NOMO-1 (cell line): ENCODE data around the gene SELPLG.
"Not testable (repeated sequence)": the region's sequence is repeated elsewhere in the genome, so short reads cannot be mapped to it uniquely, and the experiment has no call there.

Source experiments
- DNase-seq, 2 experiments: peaks; one replicate each; lab custom pipeline; 2025; ENCODE audit not compliant: unreplicated experiment in 2 of 2; lab: John Stamatoyannopoulos, UW

SELPLG gene

DNA sequence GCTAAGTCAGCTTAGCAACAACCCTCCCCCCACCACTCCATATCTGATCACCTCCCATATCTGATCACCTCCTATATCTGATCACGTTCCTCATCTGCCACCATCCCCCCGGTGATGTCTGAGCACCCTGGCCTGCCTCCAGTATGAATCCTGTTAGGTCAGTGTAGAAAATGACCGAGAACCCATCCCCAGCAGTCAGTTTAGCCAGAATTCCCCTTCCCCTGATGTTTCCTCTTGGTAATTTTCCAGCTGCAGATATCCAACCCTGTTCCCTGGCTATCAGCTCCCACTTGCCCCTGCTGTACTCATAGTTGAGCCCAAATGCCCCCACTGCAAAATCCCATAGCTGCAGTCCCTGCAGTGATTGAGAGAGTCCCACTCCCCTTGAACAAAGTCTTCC lies 12.5 kb downstream of the SELPLG start:
- no peak for DNase-seq

DNA sequence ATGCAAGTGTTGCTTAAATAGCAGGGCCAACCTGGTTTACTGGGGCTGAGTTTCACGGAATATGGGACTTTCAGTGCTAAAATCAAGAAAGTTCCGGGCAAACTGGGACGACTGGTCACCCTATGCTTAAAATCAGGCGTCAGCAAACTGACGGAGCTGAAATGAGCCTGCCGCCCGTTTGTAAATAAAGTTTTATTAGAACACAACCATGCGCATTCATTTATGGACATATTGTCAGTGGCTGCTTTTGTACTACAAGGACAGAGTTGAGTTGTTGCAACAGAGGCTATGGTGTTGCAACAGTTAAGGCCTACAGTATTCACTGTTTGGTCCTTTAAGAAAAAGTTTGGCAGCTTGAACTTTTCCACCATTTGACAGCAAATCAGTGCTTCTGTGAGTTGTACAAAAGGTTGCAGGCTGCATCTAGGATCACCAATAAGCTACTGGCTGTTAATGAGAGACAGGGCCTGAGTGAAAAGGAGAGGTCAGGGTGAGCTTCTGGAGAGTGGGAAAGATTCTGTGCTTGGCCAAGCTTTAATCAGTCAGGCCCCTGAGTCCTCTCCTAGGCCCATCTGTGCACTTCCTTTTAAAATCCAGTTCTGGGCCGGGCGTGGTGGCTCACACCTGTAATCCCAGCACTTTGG lies 13.3 kb downstream of the SELPLG start:
- peak; percentile 35 to 39 for DNase-seq

DNA sequence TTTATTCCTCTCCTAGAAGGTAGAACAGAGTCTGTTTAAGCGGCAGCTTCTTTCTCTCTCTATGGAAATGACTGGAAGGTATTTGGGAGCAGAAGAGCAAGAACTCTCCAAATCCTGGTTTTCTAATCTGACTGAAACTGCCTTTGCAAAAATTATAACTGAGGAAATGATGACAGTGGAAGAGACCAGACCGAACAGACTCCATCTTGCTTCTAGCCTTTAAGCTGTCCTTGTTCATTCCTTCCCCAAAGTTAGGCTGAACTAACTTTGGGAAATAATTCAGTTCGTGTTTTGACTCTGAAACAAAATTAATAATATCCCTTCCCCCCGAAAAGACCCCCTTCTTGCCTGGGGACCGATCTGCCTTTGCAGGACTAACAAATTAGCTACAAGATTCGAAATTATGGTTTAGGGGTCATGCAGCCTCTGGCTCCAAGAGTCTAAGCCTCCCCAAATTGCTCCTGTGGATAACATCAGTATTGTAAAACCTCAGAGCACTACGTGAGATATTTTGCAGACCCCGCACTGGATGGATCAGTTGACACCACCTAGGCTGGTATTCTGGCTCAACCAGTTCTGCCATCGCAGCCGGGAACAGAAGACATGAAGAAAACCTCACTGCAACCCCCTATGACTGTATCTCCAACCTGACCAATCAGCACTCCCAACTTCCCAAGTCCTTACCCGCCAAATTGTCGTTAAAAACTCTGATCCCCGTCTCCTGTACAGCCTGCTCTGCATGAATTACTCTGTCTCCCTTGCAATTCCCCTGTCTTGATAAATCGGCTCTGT lies 14.1 kb downstream of the SELPLG start:
- no peak for DNase-seq

DNA sequence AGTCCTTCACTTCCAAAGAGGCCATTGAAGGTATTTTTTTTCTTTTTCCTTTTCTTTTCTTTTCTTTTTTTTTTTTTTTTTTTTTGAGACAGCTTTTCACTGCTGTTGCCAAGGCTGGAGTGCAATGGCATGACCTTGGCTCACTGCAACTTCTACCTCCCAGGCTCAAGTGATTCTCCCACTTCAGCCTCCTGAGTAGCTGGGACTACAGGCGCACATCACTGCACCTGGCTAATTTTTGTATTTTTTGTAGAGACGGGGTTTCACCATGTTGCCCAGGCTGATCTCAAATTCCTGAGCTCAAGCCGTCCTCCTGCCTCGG lies 14.8 kb downstream of the SELPLG start:
- DNase-seq, result not testable (repeated sequence)

DNA sequence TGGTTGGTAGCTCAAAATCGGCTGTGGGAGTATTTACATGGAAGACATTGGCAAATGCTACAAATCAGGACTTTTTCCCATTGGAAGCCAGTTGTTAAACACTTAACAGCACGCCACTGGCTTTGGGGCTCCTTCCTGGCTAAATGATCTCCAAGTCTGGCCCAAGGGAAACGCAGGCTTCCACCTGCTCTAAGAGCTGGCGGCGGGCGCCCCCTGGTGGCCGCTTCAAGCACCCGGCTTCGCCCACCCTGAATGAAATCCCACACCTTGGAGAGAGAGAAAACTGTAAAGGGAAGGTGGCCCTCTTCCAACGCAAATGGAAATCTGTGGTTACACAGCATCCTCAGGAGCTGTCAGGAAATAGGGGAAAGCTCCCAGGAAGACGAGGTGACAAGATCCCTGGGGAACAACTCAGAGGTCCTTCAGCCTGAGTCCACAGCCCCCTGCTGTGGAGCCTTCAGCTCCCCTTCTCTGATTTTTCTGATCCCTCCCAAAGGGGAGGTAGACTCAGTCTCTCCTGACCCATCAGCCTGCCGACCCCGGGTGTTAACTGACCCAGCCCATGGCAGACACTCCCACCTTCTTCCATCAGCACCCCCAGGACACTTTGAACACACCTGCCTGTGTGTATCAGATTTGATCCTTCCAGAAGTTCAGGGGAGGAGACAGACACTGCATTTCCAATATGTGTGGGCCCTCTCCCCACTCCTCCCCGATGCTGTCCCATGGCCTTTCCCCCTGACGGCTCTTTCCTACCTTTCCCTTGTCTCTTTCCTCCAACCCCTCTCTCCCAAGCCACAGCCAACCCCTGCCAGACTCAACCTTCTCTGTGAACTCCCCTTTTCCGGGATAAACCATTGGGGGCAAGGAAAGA lies 15.4 kb downstream of the SELPLG start:
- DNase-seq, result peak; percentile 56

DNA sequence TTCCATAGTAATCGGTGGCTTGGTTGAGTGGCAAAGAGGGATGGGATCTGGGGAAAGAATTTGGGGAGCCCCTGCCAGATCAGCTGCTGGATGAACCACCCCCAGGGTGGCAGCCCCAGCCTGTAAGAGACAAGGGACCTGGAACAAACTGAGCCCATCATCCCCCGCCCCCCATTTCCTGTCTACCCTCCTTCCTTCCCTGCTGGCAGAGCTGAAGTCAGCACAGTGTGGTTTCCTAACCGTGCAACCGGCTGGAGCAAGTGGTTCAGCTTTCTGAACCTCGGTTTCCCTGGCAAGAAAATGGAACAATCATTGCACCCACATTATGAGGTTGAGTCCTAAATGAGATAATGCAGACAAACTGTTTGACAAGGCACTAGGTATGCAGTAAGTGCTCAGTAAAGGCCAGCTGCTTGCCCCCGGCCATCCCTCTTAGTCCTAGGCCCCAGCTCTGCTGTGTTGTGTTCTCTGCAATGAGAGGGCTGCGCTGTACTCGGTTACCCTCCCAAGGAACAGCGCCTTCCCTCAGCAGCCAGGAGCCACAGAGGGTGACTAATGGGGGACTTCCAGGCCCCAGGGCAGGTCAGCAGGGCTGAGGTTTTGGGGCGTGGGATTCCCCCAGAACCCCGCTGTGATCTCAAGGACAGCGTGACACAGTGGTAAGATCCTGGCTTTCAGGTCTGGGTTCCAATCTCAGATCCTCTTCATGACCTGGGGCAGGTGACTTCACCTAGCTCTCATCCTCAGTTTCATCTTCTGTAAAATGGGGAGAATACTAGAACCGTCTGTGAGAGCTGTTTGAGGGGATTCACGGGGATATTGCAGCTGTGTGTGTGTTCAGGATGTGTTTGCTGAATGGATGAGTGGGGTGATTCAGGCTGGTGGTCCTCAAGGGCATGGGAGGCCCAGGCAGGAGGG lies 16.5 kb downstream of the SELPLG start:
- DNase-seq, result no peak

DNA sequence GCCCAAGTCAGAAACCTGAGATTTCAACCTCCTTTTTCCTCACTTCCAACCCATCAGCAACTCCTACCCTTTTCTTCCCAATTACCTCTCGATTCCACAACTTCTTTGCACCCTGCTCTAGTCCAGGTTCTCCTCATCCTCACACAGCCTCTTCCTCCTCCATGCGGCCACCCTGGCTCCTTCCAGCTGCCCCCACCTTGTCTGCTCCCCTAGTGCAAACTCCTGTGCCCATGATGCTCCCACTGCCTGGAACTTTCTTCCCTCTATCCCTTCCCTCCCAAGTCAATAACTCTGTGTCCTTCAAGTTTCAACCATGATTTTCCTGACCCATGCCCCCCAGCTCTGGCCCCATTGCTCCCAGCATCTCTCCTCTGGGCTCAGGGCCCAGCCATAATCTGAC lies 17.3 kb downstream of the SELPLG start:
- no peak for DNase-seq

DNA sequence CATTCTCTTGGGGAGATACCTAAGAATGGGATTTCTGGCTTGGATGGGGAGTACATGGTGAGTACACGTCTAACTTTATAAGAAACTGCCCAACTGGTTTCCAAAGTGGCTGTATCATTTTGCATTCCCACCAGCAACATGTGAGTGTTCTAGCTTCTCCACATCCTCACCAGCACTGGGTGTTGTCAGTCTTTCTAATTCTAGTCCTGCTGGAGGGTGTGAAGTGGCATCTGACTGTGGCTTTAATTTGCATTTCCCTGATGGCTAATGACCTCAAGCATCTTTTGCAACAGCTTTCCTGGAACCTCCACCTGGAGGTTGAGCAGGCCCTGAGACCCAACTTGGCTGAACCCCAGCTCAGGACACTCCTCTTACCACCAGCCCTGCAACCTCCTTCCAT lies 17.8 kb downstream of the SELPLG start:
- no peak for DNase-seq

DNA sequence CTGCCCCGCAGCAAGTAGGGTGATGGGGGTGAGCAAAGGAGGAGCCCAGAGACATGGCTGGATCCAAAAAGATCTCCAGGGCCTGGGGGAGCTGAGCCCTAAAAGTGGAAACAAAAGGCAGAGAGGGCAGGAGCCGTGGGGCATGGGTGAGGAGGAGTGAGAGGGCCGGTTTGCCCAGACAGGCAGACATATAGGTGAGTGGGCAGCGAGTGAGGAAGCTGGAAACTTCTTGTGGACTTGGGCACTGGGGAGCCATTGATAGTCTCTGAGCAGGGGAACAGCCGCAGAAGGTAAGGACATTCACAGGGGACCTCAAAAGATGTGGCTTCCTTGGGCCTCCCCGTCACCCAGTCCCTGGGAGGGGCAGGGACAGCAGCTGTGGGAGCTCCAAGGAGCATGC lies 19.1 kb downstream of the SELPLG start:
- DNase-seq, result no peak

DNA sequence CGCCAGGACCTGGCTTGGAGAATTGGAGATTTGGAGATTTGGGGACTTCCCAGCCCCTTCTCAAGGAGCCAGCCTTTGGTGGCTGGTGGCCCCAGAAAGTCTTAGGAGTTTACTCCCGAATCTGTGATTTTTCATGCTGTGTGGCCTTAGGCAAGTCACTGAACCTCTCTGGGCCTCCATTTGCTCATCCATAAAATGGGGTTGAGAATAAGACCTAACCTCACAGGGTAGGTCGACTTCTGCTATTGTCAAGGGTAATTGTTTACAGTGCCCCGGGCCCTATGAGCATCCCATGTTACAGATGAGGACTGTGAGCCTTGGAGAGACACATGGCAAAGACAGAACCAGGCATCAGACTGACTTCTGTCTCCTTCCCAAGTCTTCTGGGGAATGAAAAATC lies 19.7 kb downstream of the SELPLG start:
- no peak for DNase-seq

DNA sequence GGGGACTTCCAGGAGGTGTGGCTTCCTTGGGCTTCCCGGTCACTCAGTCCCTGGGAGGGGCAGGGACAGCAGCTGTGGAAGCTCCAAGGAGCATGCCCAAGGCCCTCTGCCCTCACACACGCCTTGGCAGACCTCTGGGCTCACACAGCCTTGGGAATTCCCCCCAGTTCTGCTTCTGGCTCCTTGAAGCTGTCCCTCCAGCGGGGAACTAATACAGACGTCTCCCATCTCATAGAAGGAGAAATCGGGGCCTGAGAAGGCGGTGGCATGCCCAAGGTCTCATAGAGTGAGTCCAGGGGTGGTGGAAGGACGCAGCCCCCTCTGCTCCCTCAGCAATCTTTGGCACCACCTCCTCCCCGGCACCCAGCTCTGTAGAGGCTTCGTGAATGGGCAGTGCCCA lies 20.1 kb downstream of the SELPLG start:
- DNase-seq, result no peak

DNA sequence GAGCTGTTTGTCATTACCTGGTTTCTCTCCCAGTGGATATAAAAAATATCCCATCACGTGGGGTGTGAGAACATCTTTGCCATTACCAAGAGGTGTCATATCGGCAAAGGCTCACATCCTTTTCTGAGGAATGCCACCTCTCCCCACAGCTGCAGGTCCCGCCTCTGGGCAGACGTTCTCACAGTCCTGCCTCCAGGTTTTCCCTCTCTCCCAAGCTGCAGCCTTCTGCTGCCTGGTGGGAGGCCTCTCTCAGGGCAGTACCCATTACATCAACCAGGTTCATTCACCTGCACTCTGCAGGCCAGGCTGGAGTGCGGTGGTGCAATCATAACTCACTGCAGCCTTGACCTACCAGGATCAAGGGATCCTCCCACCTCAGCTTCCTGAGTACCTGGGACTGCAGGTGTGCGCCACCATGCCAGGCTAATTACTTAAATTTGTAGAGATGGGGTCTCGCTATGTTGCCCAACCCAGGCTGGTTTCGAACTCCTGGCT lies 20.9 kb downstream of the SELPLG start:
- DNase-seq, result no peak

DNA sequence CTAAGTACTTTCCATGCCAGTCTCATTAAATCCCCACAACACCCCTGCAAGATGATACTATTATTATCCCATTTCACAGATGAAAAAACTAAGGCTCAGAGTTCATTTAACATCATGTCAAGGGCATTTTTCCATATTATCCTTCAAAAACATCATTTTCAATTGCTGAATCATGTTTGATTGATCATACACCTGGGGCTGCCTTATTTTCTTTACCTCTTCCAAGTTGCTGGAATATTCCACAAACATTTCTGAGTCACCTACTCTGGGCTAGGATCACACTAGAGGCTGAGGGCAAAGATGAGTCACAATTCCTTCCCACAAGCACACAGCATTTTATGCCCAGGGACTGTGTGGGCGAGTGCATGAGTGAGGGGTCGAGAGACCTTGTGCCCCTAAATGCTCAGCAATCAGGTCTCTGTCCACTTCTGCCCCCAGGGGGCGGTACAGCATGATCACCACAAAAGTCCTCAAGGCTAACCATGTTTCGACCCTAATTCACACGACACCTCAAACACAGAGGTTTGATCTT lies 21.7 kb downstream of the SELPLG start:
- DNase-seq, result peak in 1 of 2 experiments; percentile 24

DNA sequence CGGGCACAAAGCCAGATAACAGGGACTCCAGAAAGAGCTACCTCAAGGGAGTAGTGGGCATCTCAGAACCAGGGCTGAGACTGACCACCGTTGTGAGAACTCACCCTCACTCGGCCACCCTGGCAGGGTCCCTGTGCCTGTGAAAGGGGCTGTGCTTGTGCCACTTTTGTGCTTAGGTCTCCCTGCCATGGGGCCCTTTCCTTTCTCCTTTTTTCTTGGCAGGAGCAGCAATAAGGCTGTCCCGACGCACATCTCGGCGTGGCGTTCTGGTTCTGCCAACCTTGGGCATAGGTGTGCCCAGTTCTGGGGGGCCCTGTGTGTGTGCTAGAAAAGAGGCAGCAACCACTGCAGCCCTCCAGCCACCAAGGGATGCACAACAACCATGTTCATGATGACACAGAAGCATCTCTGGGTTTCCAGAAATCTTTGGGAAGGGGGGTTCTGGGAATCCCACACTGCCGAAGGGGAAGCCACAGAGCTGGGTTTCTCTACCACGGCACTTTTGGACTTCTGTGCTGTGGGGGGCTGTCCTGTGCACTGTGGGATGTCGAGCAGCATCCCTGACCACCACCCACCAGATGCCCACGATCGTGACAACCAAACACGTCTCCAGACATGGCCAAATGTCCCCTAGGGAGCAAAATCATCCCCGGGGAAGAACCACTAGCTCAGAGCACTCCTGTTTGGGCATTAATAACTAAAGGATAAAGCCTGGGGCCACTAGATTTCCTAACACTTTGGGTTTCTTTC lies 22.7 kb downstream of the SELPLG start:
- DNase-seq, result no peak

DNA sequence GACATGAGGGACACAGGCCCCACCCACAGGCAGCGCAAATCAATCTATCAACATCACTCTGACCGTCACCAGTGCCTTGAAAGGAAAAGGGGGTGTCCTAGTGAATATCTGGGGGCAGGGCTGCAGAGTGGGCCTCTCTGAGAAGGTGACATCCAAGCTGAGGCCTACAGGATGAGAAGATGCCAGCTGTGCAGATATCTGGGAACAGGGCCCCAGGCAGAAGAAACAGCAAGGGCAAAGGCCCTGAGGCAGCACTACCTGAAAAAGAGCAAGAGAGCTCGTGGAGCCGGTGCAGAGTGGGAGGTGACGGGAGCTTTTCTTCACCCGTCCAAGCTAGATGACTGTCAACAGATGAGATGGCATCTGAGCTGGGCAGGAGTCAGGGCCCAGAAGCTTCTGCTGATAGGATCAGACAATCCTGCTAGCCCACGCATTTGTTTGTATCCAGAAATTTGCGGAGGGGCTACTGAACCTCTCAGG lies 23.3 kb downstream of the SELPLG start:
- DNase-seq, result no peak

DNA sequence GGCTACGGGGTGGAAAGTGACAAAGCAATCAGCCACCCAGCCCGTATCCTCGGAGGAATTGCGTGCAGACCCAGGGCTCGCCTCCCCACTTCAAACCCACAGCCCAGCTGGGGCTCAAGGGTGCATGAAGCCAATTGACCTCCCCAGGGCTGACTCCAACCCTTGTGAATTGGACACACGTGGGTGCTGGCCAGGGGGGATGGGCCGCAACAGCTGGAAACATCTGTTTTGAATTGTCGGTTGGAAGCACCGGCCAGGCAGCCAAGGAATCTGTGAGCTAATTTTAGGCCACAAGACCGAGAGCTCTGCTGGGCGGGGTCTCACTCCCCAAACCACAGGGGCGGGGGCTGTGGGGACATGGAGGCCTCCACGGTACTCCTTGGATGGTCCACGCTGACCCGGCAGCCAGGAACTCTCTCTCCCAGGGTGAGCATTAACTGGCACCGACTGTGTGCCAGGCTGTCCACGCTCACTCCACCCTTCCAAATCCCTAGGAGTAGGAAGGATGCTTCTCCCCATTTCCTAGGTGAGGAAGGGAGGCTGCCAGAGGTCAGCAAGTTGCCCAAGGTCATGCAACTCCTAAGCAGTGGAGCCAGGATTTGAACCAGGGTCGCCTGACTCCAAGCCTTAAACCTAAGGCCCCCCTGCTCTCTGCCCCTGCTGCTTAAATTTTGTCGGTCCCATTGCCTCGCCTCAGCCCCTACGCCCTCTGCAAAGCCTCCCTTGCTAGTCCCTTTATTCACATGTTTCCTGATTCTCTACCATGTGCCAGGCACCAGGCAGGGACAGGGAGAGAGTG lies 24.0 kb downstream of the SELPLG start:
- no peak for DNase-seq

DNA sequence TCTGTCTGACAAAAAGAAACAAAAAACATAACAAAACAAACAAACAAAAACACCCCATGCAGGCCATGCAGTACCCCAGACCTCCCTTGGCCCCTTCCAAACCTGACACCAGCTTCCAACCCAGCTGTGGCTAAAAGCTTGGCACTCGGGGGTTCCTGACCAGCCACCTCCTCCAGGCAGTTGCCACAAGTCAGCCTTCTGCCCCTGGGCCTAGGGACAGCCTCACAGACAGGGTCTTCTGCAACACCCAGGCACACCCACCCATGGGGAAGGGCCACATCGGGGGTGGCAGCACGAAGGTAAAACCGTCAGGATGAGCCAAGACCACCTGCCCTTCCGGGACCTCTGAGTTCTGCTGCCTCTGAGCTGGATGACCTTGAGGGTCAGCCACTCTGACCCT lies 25.1 kb downstream of the SELPLG start:
- no peak for DNase-seq

DNA sequence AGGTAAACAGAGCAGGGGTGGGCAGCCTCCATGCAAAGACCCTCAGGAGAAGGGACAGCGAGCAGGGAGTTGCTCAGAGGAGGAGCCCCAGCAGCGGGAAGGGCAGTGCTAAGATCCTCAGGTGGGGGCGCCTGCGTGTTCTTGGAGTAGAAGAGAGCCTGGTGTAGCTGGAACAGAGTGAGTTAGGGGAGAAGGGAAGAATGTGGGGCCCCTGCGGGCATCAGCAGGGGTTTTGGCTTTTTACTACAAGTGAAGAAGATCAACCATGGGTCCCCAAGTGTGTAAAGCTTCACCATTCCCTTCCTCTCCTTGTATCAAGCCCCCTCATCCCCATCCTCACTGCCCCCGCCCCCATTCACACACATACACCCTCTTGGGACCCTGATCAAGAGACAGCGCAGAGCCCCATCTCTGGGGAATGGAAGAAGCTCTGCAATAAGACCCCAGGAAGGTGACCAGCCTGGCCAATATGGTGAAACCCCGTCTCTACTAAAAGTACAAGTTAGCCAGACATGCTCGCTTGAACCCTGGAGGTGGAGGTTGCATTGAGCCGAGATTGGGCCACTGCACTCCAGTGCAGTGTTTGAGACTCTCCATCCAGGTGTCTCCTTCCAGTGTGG lies 25.6 kb downstream of the SELPLG start:
- no peak for DNase-seq
